Lower lobe of right lung (tissue), 2 donors: ENCODE results near the gene CANT1. TPM values are rescaled to one million over a fixed set of nuclear protein-coding genes. Genes with fewer than 3 reads are reported as not detected.

ENCODE experiments used
- ATAC-seq, 2 donors: fragments of 200-7000 bp; cut with Tn5 transposase; one replicate each; pipeline ENCODE4 v1.9.1; 2020 to 2022; ENCODE audit warnings: mild to moderate bottlenecking in 2 of 2, moderate library complexity in 2 of 2
- DNase-seq: peaks from one replicate; pipeline ENCODE4 v3.0.0-alpha.2; 2020
- H3K27ac ChIP-seq: fragments of 200-600 bp; one replicate; pipeline ENCODE4 v1.8.0; 2022
- H3K27me3 ChIP-seq: fragments of 200-600 bp; one replicate; pipeline ENCODE4 v1.8.0; 2022; ENCODE audit warnings: low read depth
- H3K36me3 ChIP-seq: fragments of 200-600 bp; one replicate; pipeline ENCODE4 v1.8.0; 2022; ENCODE audit warnings: mild to moderate bottlenecking
- H3K4me1 ChIP-seq: fragments of 200-600 bp; one replicate; pipeline ENCODE4 v1.8.0; 2022
- H3K4me3 ChIP-seq: fragments of 200-600 bp; one replicate; pipeline ENCODE4 v1.8.0; 2022; ENCODE audit warnings: mild to moderate bottlenecking
- H3K9me3 ChIP-seq: fragments of 200-600 bp; one replicate; pipeline ENCODE4 v1.8.0; 2022
- CTCF ChIP-seq: fragments of 200-600 bp; IDR thresholded peaks from one replicate; pipeline ENCODE4 v1.8.0; 2022; ENCODE audit warnings: antibody characterized with exemption, mild to moderate bottlenecking
- intact Hi-C: fragments of 100-400 bp; cut with DNase I; formaldehyde crosslinking; loops from one replicate; pipeline ENCODE4 v1.11.0; 2022
- long read RNA-seq: library from polyadenylated mRNA; unstranded; transcript quantifications from one replicate; pipeline ENCODE4 v2.0.0, GENCODE V29; 2021
- total RNA-seq: library from RNA; stranded (reverse); fragmentation: NEBNext Ultra II Directional; extraction: Animal tissue kit (Norgen Biotek cat#: 25700); gene quantifications from one replicate; pipeline ENCODE4 v1.2.1, GENCODE V29; 2021
- donor health status: DM: no; HTN: yes; CAD: no; lungs with severe emphysema.

Gene CANT1
- total RNA-seq = 54.4 TPM
- long read RNA-seq, transcript CANT1-202 (5 exons, 3,252 nt) = major isoform, 10 of 43 reads
- long read RNA-seq, partial matches to known transcripts = 5 of 43 reads
- long read RNA-seq, other reads (novel, unspliced or antisense) = 24 of 43 reads

GRCh38 chr17:79009397-79010303 is at the start of gene CANT1:
Gene CANT1, minus strand, starts transcription at chr17:79009764. Its CDS starts 12,142 bp downstream, at chr17:78997622.
- ATAC-seq = peak; percentile 95 to 96
- H3K27me3 ChIP-seq = no peaks in the 10 kb centered on the region
- no peaks in the 10 kb centered on the region for H3K9me3 ChIP-seq
- peak within 1 kb of the TSS; percentile 75 for H3K4me3 ChIP-seq
- peak; percentile 90 for DNase-seq
- intact Hi-C loops = no loop called here
- H3K27ac ChIP-seq = peak within 1 kb of the TSS; percentile 94
- no peak for TF ChIP-seq CTCF
- H3K36me3 ChIP-seq = no peaks in the 10 kb centered on the region
- peaks cover 46% of the 10 kb centered on the region for H3K4me1 ChIP-seq

- intact Hi-C loops = no loop called here
- DNase-seq (no peak), ATAC-seq (peak; percentile 7 to 25)
- Histone ChIP-seq H3K9me3 (no peaks in the 10 kb centered on the region), H3K27me3 (no peaks in the 10 kb centered on the region), H3K27ac (no peak overlapping the region), H3K36me3 (no peaks in the 10 kb centered on the region), H3K4me1 (peaks cover 4% of the 10 kb centered on the region), H3K4me3 (no peak overlapping the region)
- TF ChIP-seq CTCF = no peak
Observed at GRCh38 chr17:79057737-79058385, 48.3 kb upstream of the CANT1 start.

- Histone ChIP-seq H3K27me3 (no peaks in the 10 kb centered on the region), H3K4me3 (no peak overlapping the region), H3K9me3 (no peaks in the 10 kb centered on the region), H3K27ac (no peak overlapping the region), H3K36me3 (no peaks in the 10 kb centered on the region), H3K4me1 (peaks cover 4% of the 10 kb centered on the region)
- intact Hi-C loops = no loop called here
- no peak for TF ChIP-seq CTCF
- DNase-seq (no peak), ATAC-seq (no peak)
Observed at GRCh38 chr17:79055197-79055596, 45.6 kb upstream of the CANT1 start.

GRCh38 chr17:79054200-79054960 is 44.8 kb upstream of the CANT1 start:
- TF ChIP-seq CTCF = no peak
- Histone ChIP-seq H3K27me3 (no peaks in the 10 kb centered on the region), H3K27ac (no peak overlapping the region), H3K4me3 (no peak overlapping the region), H3K36me3 (no peaks in the 10 kb centered on the region), H3K9me3 (no peaks in the 10 kb centered on the region), H3K4me1 (peaks cover 4% of the 10 kb centered on the region)
- no peak for ATAC-seq
- intact Hi-C loops = no loop called here
- no peak for DNase-seq

GRCh38 chr17:79053251-79053925 is 43.8 kb upstream of the CANT1 start:
- DNase-seq (no peak), ATAC-seq (no peak)
- H3K36me3 ChIP-seq = peaks cover 5% of the 10 kb centered on the region

More at GRCh38 chr17:79053251-79053925, 43.8 kb upstream of the CANT1 start:
- no peak overlapping the region for H3K27ac ChIP-seq
- intact Hi-C loops = no loop called here
- H3K4me3 ChIP-seq = no peak overlapping the region
- no peaks in the 10 kb centered on the region for H3K27me3 ChIP-seq
- peaks cover 3% of the 10 kb centered on the region for H3K4me1 ChIP-seq
- no peaks in the 10 kb centered on the region for H3K9me3 ChIP-seq
- no peak for TF ChIP-seq CTCF
